C4-2B (cell line): ENCODE measurements around the gene PIP5K1A.

Experiments
- CTCF ChIP-seq: fragments of 450-650 bp; conservative IDR thresholded peaks from 2 replicates; pipeline ENCODE4 v1.5.1; 2017; ENCODE audit warnings: mild to moderate bottlenecking
- ZFX ChIP-seq: fragments of 450-650 bp; IDR thresholded peaks from 2 replicates; pipeline ENCODE4 v1.6.1; 2017

GRCh38 chr1:151175863-151176262 lies 22.5 kb upstream of the PIP5K1A start, which contains the start of gene TMOD4:
- TF ChIP-seq CTCF (no peak; the same call in 1 of the 2 replicates), ZFX (no peak)
